CD4-positive, alpha-beta T cell treated with Interleukin-6 at 100 ng/mL for 8 hours (primary cell): Measurements from ENCODE around the gene PPP3R1.

Experiments used
- DNase-seq: peaks from one replicate; pipeline ENCODE4 v3.0.0-alpha.2; 2020; ENCODE audit warnings: mixed read lengths, low spot score

PPP3R1 gene

GRCh38 chr2:68252400-68253218 is at the start of gene PPP3R1:
TSS of gene PPP3R1 (minus strand) at chr2:68252532. CDS start at chr2:68252127, 405 bp downstream.
- peak; percentile 96 for DNase-seq

GRCh38 chr2:68295516-68295915 is 43.2 kb upstream of the PPP3R1 start:
- no peak for DNase-seq

- DNase-seq: no peak
Observed at GRCh38 chr2:68294913-68295312, 42.6 kb upstream of the PPP3R1 start.

GRCh38 chr2:68294187-68294586 is 41.9 kb upstream of the PPP3R1 start:
- no peak for DNase-seq

- no peak for DNase-seq
Observed at GRCh38 chr2:68293755-68294154, 41.4 kb upstream of the PPP3R1 start.

- no peak for DNase-seq
Observed at GRCh38 chr2:68293024-68293423, 40.7 kb upstream of the PPP3R1 start.

GRCh38 chr2:68292108-68292710 is 39.9 kb upstream of the PPP3R1 start:
- peak; percentile 9 for DNase-seq

- DNase-seq: no peak
Observed at GRCh38 chr2:68291314-68291713, 39.0 kb upstream of the PPP3R1 start.

GRCh38 chr2:68290901-68291300 is 38.6 kb upstream of the PPP3R1 start:
- no peak for DNase-seq

GRCh38 chr2:68287580-68288441 is 35.5 kb upstream of the PPP3R1 start:
- DNase-seq: no peak

- DNase-seq: no peak
Observed at GRCh38 chr2:68284896-68285295, 32.6 kb upstream of the PPP3R1 start.

- DNase-seq: no peak
Observed at GRCh38 chr2:68283419-68283812, 31.1 kb upstream of the PPP3R1 start.

GRCh38 chr2:68282811-68283418 is 30.6 kb upstream of the PPP3R1 start:
- peak; percentile 45 for DNase-seq

- DNase-seq: no peak
Observed at GRCh38 chr2:68280796-68281195, 28.5 kb upstream of the PPP3R1 start.

- DNase-seq: no peak
Observed at GRCh38 chr2:68280348-68280747, 28.0 kb upstream of the PPP3R1 start.

GRCh38 chr2:68279691-68280090 is 27.4 kb upstream of the PPP3R1 start:
- no peak for DNase-seq

- DNase-seq: no peak
Observed at GRCh38 chr2:68278169-68278568, 25.8 kb upstream of the PPP3R1 start.

- DNase-seq: no peak
Observed at GRCh38 chr2:68274022-68274421, 21.7 kb upstream of the PPP3R1 start.

- no peak for DNase-seq
Observed at GRCh38 chr2:68272246-68272994, 20.1 kb upstream of the PPP3R1 start.

- no peak for DNase-seq
Observed at GRCh38 chr2:68266655-68267054, 14.3 kb upstream of the PPP3R1 start.

GRCh38 chr2:68263632-68264031 is 11.3 kb upstream of the PPP3R1 start:
- no peak for DNase-seq

- no peak for DNase-seq
Observed at GRCh38 chr2:68258851-68259250, 6.5 kb upstream of the PPP3R1 start.
